Measurements from ENCODE around the gene TRAPPC5. TPM values are rescaled to one million over a fixed set of nuclear protein-coding genes. Genes with fewer than 3 reads are reported as not detected.
A peak's percentile ranks its signal among the peaks of the same experiment; 100 is the strongest.
"Not testable (repeated sequence)": the region's sequence is repeated elsewhere in the genome, so short reads cannot be mapped to it uniquely, and the experiment has no call there.

TRAPPC5 gene
- polyA plus RNA-seq, 1 of the 3 experiments (the other 2 are of a cell fraction): 49.4 TPM

- H3K9ac ChIP-seq; H3K9me3 ChIP-seq; H3K27ac ChIP-seq (ENCODE audit: low read depth in 2 of 2, low read length in 1 of 2); H3K9me2 ChIP-seq; H3K4me1 ChIP-seq (ENCODE audit: control insufficient read depth in 1 of 2, insufficient read depth in 2 of 2, low read depth in 1 of 2, low read length in 1 of 2); H3F3A ChIP-seq (replicated peaks; ENCODE audit: insufficient read depth); H3K36me3 ChIP-seq (replicated peaks in 1 of 2; ENCODE audit: control insufficient read depth in 1 of 2, insufficient read depth in 2 of 2, low read length in 1 of 2); H4K20me1 ChIP-seq (ENCODE audit: insufficient read depth); H3K4me2 ChIP-seq; H2AFZ ChIP-seq (ENCODE audit: low read depth); H3K4me3 ChIP-seq (ENCODE audit: low read depth in 2 of 2, low read length in 1 of 2); H3K79me2 ChIP-seq (ENCODE audit: insufficient read depth): not testable (repeated sequence)
- peaks cover 32% of the 10 kb centered on the region for H3K27me3 ChIP-seq (ENCODE audit: insufficient read depth)
- CTCF ChIA-PET: interaction anchor here (0.8 to 1.6 kb wide), 4 partner anchors 8 to 157 kb away, joined by 3 to 8 read pairs (median 5); partner anchors contain the start of gene TRAPPC5
- POLR2A ChIA-PET: interaction anchor here (1.2 kb wide), 1 partner anchor 14 kb away, joined by 5 read pairs; the partner anchor contains the start of genes PET100 and XAB2
- 38% methylated on average over 10 of the region's 10 CpGs for WGBS (ENCODE audit: low lambda C conversion rate)
- peak; percentile 41 for DNase-seq
These were observed 36.7 kb upstream of the TRAPPC5 start for GRCh38 chr19:7643629-7644549.

- no peak overlapping the region for H3K9ac ChIP-seq
- H3K79me2 ChIP-seq (ENCODE audit: insufficient read depth): no peaks in the 10 kb centered on the region
- no peak overlapping the region for H3K4me2 ChIP-seq
- no peaks in the 10 kb centered on the region for H3K9me2 ChIP-seq
- H4K20me1 ChIP-seq (ENCODE audit: insufficient read depth): no peaks in the 10 kb centered on the region
- H3K36me3 ChIP-seq (replicated peaks in 1 of 2; ENCODE audit: control insufficient read depth in 1 of 2, insufficient read depth in 2 of 2, low read length in 1 of 2): no peaks in the 10 kb centered on the region
- H3K9me3 ChIP-seq: no peaks in the 10 kb centered on the region
- ChIA-PET POLR2A (interaction anchor here (1.2 kb wide), 1 partner anchor 15 kb away, joined by 5 read pairs; the partner anchor contains the start of genes PET100 and XAB2), CTCF (interaction anchor here (0.8 to 1.6 kb wide), 4 partner anchors 9 to 156 kb away, joined by 3 to 8 read pairs (median 5); partner anchors contain the start of gene TRAPPC5)
- TF ChIP-seq FOXJ3 (CRISPR knock-in tag; IDR thresholded peaks at IDR 0.05) (no peak), NRF1 (IDR thresholded peaks at IDR 0.05; ENCODE audit: low read depth, low read length) (no peak), RXRA (IDR thresholded peaks at IDR 0.05; ENCODE audit: borderline replicate concordance, low read depth) (no peak), IRF3 (IDR thresholded peaks at IDR 0.05; ENCODE audit: low read depth, low read length) (no peak), MXI1 (IDR thresholded peaks at IDR 0.05; ENCODE audit: low read depth, low read length) (no peak), FOSL2 (IDR thresholded peaks at IDR 0.05; ENCODE audit: borderline replicate concordance, low read depth) (no peak), EP300 (IDR thresholded peaks at IDR 0.05; ENCODE audit: borderline replicate concordance in 1 of 2, low read depth in 1 of 2, low read length in 1 of 2) (no peak), EZH2phosphoT487 (IDR thresholded peaks at IDR 0.05; ENCODE audit: borderline replicate concordance, low read depth) (no peak), NFIC (IDR thresholded peaks at IDR 0.05; ENCODE audit: borderline replicate concordance) (no peak), RFX5 (IDR thresholded peaks at IDR 0.05; ENCODE audit: low read length) (no peak)
- no peaks in the 10 kb centered on the region for H3F3A ChIP-seq (replicated peaks; ENCODE audit: insufficient read depth)
- H3K4me3 ChIP-seq (ENCODE audit: low read depth in 2 of 2, low read length in 1 of 2): no peak overlapping the region
- H3K27ac ChIP-seq (ENCODE audit: low read depth in 2 of 2, low read length in 1 of 2): no peak overlapping the region
- no peak overlapping the region for H2AFZ ChIP-seq (ENCODE audit: low read depth)
- no peaks in the 10 kb centered on the region for H3K4me1 ChIP-seq (ENCODE audit: control insufficient read depth in 1 of 2, insufficient read depth in 2 of 2, low read depth in 1 of 2, low read length in 1 of 2)
- 43% methylated on average over 9 of the region's 20 CpGs for WGBS (ENCODE audit: low lambda C conversion rate)
- DNase-seq: peak; percentile 18
- H3K27me3 ChIP-seq (ENCODE audit: insufficient read depth): peaks cover 37% of the 10 kb centered on the region
These were observed 36.1 kb upstream of the TRAPPC5 start for GRCh38 chr19:7644550-7644877.
